Kidney epithelial cell (primary cell): ENCODE data around the gene ZNF567. TPM values are rescaled to one million over a fixed set of nuclear protein-coding genes. Genes with fewer than 3 reads are reported as not detected.
"Not testable (repeated sequence)": the region's sequence is repeated elsewhere in the genome, so short reads cannot be mapped to it uniquely, and the experiment has no call there.

Experiments used
- DNase-seq: peaks from one replicate; pipeline ENCODE4 v3.0.0-alpha.2; 2010; ENCODE audit warnings: low read depth
- H3K27me3 ChIP-seq: 2 replicates; pipeline ENCODE4 v1.6.0; 2011; ENCODE audit warnings: low read length; ENCODE audit not compliant: control insufficient read depth, insufficient read depth
- H3K36me3 ChIP-seq: 2 replicates; pipeline ENCODE4 v1.5.1; 2011; ENCODE audit warnings: low read length; ENCODE audit not compliant: control insufficient read depth, insufficient read depth
- H3K4me3 ChIP-seq: 2 replicates; pipeline ENCODE4 v1.5.1; 2011; ENCODE audit warnings: low read depth, mild to moderate bottlenecking, control low read depth, low read length
- CTCF ChIP-seq: IDR thresholded peaks from 2 replicates; pipeline ENCODE4 v1.5.1; 2011; ENCODE audit warnings: mild to moderate bottlenecking, moderate library complexity, low read length, control low read depth, inconsistent platforms; ENCODE audit not compliant: insufficient read depth, poor library complexity, severe bottlenecking
- total RNA-seq: library from RNA; depleted of rRNA; stranded (reverse); fragments of >200 nt; gene quantifications from 2 replicates; pipeline ENCODE4 v1.2.3, GENCODE V29; 2015

Gene ZNF567
- total RNA-seq, 1 donor from 2014 or later: 7.9 TPM

DNA sequence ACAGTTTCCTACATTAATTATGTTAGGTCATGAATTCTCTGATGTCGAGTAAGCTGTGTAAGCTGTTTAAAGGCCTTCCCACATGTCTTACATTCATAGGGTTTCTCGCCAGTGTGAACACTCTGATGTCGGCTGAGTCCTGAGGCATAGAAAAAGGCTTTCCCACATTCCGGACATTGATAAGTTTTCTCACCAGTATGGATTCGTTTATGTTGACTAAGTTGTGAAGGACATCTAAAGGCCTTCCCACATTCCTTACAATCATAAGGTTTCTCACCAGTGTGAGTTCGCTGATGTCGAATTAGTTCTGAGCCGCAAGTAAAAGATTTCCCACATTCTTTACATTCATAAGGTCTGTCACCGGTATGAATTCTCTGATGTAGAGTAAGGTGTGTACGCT, 60.3 kb downstream of the ZNF567 start:
- TF ChIP-seq CTCF: no peak
- no peak for DNase-seq
- no peaks in the 10 kb centered on the region for H3K27me3 ChIP-seq
- H3K4me3 ChIP-seq: no peak overlapping the region
- peaks cover 2% of the 10 kb centered on the region for H3K36me3 ChIP-seq

DNA sequence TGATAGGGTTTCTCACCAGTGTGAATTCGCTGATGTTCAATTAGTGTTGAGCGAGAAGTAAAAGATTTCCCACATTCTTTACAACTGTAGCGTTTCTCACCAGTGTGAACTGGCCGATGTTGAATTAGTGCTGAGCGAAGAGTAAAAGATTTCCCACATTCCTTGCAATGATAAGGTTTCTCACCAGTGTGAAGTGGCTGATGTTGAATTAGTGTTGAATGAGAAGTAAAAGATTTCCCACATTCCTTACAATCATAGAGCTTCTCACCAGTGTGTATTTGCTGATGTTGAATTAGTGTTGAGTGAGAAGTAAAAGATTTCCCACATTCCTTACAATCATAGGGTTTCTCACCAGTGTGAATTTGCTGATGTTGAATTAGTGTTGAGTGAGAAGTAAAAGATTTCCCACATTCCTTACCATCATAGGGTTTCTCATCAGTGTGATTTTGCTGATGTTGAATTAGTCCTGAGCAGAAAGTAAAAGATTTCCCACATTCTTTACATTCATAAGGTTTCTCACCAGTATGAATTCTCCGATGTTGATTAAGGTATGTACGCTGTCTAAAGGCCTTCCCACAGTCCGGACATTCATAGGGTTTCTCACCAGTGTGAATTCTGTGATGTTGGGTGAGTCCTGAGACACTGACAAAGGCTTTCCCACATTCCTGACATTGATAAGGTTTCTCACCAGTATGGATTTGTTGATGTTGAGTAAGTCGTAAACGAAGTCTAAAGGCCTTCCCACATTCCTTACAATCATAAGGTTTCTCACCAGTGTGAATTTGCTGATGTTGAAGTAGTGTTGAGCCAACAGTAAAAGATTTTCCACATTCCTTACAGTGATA, 61.2 kb downstream of the ZNF567 start:
- Histone ChIP-seq H3K36me3 (peaks cover 2% of the 10 kb centered on the region), H3K27me3 (no peaks in the 10 kb centered on the region), H3K4me3 (no peak overlapping the region)
- TF ChIP-seq CTCF: no peak
- no peak for DNase-seq

DNA sequence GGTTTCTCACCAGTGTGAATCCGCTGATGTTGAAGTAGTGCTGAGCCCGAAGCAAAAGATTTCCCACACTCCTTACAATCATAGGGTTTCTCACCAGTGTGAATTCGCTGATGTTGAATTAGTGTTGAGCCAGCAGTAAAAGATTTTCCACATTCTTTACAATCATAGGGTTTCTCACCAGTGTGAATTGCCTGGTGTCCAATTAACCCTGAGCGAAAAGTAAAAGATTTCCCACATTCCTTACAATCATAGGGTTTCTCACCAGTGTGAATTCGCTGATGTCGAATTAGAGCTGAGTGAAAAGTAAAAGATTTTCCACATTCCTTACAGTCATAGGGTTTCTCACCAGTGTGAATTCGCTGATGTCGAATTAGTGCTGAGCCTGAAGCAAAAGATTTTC, 62.2 kb downstream of the ZNF567 start:
- not testable (repeated sequence) for H3K36me3 ChIP-seq, H3K27me3 ChIP-seq, H3K4me3 ChIP-seq, DNase-seq

GRCh38 chr19:36750066-36750691, 62.8 kb downstream of the ZNF567 start:
- no peak for TF ChIP-seq CTCF
- no peak for DNase-seq
- peaks cover 2% of the 10 kb centered on the region for H3K36me3 ChIP-seq
- H3K27me3 ChIP-seq: no peaks in the 10 kb centered on the region
- no peak overlapping the region for H3K4me3 ChIP-seq

Other genes starting within 250 kb of the ZNF567 start
- gene ZNF566, start 198.1 kb upstream of the ZNF567 start, total RNA-seq: 4.8 and 9.9 TPM in 2 replicates
- gene ZNF260, start 159.3 kb upstream of the ZNF567 start, total RNA-seq: 18.6 and 19.4 TPM in 2 replicates
- 8.4 and 16.3 TPM in 2 replicates for gene ZNF529, start 114.3 kb upstream of the ZNF567 start, total RNA-seq
- gene ZNF382, start 82.3 kb upstream of the ZNF567 start, total RNA-seq: 3.6 and 13.9 TPM in 2 replicates
- gene ZNF461, start 20.8 kb upstream of the ZNF567 start, total RNA-seq: 9.4 and 12.5 TPM in 2 replicates
- gene ZNF850, start 85.2 kb downstream of the ZNF567 start, total RNA-seq: 2.7 and 3.0 TPM in 2 replicates
- 2.8 and 3.6 TPM in 2 replicates for gene ZNF790, start 150.8 kb downstream of the ZNF567 start, total RNA-seq
- gene ZNF345, start 163.3 kb downstream of the ZNF567 start, total RNA-seq: 2.3 and 3.1 TPM in 2 replicates
- 3.0 and 4.0 TPM in 2 replicates for gene ZNF829, start 228.7 kb downstream of the ZNF567 start, total RNA-seq
- gene ZNF568, start 228.7 kb downstream of the ZNF567 start, total RNA-seq: 5.7 and 6.8 TPM in 2 replicates